GM10847 (cell line): ENCODE results near the gene AMH.

ENCODE experiments used
- POLR2A ChIP-seq: IDR thresholded peaks from 2 replicates; pipeline ENCODE4 v1.6.1; 2011; ENCODE audit not compliant: insufficient read length; ENCODE audit errors: extremely low read depth

The AMH gene

DNA sequence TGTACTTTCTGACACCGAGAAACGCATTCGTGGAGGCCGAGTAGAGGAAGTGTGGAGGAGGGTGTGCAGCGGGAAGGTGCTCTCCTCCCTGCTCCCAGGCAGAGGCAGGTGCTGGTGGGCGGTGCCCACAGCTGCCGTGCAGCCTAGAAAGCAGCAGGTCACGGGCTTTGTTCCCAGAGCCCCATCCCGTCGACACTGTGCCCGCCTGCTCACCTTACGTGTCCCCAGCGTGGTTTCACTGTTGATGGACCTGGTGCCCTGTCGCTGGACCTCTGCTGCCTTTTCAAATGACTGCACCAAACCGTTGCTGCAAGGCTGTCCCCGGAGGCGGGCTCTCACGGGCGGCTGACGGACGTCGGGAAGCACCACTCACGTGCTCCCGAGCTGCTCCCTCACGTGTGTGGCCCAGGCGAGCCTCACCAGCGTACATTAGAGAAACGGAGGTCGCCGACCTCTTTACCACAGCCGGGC, 33.8 kb upstream of the AMH start:
- no peak for TF ChIP-seq POLR2A

DNA sequence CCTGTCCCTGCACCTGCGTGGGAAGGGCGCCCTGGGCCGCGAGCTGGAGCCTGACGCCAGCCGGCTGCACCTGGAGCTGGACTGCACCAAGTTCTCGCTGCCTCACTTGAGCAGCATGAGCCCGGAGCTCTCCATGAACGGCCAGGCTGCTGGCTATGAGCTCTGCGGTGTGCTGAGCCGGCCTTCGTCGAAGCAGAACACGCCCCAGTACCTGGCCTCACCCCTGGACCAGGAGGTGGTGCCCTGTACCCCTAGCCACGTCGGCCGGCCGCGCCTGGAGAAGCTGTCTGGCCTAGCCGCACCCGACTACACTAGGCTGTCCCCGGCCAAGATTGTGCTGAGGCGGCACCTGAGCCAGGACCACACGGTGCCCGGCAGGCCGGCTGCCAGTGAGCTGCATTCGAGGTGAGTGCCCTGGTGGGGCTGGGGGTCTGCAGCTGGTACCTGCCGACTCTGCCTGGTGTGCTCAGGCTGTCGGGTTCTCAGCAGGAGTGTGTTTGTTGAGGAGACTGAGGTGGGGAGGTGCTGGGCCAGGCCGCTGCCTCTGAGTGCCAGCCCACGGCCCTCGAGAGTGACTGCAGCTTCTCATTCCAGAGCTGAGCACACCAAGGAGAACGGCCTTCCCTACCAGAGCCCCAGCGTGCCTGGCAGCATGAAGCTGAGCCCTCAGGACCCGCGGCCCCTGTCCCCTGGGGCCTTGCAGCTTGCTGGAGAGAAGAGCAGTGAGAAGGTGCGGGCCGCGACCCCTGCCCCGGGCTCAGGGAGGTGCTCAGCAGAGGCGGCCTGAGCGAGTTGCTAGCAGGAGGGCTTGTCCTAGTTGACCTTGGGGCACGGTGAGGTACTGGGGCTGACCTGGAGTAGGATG, 32.5 kb upstream of the AMH start:
- TF ChIP-seq POLR2A, result no peak

DNA sequence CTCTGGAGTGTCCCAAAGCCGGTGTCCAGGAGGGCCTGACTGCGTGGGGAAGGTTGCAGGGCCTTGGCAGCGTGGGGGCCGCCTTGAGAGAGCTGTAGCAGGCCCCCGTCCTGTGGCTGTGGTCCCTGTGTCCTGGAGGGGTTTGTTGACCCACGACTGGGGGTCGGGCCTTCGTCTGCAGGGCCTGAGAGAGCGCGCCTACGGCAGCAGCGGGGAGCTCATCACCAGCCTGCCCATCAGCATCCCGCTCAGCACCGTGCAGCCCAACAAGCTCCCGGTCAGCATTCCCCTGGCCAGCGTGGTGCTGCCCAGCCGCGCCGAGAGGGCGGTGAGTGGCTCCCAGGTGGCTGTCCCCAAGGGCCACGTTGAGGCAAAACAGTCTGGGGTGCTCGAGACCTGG, 31.5 kb upstream of the AMH start:
- TF ChIP-seq POLR2A, result no peak

DNA sequence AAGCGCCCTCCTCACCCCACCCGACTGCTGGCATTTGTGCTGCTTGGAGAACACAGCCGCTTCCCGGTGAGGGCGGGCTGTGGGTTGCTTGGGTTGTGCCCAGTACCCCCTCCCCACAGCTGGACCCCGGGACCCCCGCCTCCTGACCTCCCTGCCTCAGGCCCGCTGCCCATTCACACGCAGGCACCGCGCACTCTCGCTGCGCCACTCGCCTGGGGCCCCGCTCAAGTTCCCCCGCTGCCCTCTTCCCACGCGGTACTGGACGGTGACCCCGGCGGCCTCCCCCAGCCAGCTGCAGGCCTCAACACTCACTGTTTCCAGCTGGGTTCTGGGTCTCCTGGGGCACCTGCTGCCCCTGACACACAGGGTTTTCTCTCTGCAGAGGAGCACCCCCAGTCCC, 29.4 kb upstream of the AMH start:
- TF ChIP-seq POLR2A, result no peak

DNA sequence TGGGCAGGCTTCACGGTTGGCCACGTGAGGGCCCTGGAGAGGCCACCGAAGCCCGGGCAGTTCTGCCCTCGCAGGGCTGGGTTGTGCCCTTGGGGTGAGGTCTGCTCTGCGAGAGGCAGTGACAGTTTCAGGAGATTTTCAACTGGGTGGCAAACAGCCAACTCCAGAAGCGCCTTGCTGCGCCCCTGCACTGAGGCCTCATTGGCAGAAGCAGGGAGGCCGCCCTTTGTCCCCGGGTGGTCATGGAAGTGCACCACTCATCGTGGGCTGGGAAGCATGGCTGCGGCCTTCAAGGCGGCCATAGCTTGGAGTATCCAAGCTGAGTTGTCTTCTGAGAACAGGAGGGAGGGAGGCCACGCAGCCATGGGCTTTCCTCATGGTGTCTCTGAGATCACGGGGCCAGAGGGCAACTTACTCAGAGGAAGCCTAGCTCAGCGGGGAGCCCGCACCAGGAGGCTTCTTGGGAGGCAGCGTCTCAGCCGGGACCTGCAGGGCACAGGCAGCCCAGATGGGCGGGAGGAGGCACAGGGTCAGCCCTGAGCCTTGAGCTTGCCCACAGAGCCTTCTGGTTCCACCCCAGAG, 27.8 kb upstream of the AMH start:
- TF ChIP-seq POLR2A, result no peak

DNA sequence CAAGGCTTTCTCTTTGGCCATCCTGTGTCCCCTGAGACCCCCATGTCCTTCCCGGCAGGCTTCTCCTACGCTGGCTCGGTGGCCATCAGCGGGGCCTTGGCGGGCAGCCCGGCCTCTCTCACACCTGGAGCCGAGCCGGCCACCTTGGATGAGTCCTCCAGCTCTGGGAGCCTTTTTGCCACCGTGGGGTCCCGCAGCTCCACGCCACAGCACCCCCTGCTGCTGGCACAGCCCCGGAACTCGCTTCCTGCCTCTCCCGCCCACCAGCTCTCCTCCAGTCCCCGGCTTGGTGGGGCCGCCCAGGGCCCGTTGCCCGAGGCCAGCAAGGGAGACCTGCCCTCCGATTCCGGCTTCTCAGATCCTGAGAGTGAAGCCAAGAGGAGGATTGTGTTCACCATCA, 27.2 kb upstream of the AMH start:
- TF ChIP-seq POLR2A, result no peak

DNA sequence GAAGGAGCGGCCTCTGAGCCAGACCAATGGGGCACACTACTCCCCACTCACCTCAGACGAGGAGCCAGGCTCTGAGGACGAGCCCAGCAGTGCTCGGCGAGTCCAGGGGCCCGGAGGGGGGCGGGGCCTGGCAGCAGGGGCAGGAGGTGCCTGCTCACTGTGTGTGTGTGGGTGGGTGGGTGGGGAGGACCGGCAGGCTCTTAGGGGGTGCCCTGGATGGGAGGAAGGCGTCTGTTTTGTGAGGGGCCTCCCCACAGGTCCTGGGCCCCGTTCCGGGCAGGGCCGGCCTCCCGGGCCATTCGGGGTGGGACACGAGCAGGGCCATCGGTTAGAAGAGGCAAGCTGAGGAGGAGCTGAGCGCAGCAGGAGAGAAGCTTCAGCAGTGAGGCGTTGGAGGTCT, 25.7 kb upstream of the AMH start:
- no peak for TF ChIP-seq POLR2A

DNA sequence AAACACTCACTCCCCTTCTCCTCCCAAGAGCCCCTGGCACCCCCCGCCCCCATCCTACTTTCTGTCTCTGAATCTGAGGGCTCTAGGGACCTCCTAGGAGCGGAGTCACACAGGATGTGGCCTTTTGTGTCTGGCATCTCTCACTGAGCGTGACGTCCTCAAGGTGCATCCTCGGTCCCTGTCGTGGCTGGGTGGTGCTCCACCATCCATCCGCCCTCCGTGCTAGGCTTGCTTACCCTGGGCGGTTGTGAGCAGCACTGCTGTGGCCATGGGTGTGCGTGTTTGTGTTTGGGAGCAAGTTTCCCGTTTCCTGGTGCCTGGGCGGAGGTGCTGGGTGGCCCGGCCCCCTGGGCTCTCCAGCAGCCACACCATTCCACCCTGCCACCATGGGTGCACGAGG, 25.2 kb upstream of the AMH start:
- TF ChIP-seq POLR2A, result no peak

DNA sequence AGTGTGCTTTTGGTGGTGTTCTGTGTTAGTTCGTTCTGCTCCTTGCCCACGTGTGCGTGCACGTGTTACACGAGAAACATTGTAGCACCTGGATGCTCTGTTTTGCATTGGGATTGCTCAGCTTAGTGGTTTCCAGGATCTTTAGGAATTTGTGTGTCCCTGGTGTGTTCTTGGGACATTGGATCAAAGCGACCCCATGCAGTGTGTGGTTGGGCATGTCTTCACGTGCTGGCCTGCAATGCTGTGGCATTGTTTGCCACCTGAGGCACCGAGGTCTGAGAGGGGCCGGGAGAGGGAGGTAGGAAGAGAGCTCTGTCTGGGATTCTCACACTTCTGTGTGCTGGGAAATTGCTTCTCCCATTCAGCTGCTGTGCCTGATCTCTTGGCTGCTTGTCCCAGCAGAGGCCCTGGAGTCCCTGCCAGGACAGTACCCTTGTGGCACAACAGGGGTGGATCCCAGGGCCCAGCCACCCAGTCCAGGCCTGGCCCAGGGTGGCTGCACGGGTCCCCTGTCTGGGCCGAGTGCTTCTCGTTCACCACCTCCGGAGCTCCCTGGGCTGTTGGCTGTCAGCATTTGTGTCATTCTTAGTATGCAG, 24.3 kb upstream of the AMH start:
- TF ChIP-seq POLR2A, result no peak

DNA sequence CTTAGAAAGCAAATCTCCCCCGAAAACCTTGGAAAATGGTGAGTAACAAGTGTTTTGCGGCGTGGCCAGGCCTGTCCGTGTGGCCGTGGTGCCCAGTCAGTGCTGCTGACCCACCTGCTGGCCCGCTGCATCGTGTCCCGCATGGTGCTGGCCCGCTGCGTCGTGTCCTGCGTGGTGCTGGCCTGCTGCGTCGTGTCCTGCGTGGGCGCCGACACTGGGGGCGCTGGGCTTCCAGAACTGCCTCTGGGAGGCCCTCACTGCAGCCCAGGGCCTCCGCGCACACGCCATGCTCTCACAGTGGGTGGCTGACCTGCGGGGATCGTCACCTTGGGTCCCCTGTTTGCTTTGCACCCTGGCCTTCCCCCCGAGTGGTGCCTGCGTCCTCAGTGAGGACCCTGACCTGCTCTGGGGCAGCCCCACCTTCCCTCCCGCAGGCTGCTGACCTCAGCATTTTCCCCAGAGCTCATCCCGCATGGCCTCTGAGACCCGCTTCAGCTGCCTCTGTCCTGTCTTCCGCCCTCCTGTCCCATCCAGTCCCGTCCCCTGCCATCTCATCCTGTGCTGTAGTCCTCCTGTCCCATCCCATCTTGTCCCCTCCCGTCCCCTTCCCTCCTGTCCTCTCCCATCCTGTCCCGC, 23.6 kb upstream of the AMH start:
- TF ChIP-seq POLR2A, result no peak

DNA sequence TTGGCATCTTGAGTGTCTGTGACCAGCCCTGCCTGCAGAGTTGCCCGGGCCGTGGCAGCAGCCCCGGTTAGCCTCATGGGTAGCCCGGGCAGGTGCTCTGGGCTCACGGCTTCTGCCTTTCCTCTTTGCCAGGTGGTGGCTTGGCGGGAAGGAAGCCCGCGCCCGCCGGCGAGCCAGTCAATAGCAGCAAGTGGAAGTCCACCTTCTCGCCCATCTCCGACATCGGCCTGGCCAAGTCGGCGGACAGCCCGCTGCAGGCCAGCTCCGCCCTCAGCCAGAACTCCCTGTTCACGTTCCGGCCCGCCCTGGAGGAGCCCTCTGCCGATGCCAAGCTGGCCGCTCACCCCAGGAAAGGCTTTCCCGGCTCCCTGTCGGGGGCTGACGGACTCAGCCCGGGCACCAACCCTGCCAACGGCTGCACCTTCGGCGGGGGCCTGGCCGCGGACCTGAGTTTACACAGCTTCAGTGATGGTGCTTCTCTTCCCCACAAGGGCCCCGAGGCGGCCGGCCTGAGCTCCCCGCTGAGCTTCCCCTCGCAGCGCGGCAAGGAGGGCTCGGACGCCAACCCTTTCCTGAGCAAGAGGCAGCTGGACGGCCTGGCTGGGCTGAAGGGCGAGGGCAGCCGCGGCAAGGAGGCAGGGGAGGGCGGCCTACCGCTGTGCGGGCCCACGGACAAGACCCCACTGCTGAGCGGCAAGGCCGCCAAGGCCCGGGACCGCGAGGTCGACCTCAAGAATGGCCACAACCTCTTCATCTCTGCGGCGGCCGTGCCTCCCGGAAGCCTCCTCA, 22.9 kb upstream of the AMH start:
- TF ChIP-seq POLR2A, result no peak

DNA sequence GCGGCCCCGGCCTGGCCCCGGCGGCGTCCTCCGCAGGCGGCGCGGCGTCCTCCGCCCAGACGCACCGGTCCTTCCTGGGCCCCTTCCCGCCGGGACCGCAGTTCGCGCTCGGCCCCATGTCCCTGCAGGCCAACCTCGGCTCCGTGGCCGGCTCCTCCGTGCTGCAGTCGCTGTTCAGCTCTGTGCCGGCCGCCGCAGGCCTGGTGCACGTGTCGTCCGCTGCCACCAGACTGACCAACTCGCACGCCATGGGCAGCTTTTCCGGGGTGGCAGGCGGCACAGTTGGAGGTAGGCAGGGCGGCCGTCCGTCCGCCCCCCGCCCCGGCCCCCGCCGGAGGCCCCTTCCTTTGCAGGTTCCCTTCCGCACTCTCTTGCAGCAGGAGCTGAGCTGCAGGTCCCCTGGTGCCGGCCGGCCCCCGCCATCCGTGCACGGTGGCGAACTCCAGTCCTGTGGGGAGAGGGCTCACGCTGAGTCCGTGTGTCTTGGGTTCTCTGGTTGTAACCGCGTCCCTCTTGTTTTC, 22.2 kb upstream of the AMH start:
- TF ChIP-seq POLR2A, result no peak

DNA sequence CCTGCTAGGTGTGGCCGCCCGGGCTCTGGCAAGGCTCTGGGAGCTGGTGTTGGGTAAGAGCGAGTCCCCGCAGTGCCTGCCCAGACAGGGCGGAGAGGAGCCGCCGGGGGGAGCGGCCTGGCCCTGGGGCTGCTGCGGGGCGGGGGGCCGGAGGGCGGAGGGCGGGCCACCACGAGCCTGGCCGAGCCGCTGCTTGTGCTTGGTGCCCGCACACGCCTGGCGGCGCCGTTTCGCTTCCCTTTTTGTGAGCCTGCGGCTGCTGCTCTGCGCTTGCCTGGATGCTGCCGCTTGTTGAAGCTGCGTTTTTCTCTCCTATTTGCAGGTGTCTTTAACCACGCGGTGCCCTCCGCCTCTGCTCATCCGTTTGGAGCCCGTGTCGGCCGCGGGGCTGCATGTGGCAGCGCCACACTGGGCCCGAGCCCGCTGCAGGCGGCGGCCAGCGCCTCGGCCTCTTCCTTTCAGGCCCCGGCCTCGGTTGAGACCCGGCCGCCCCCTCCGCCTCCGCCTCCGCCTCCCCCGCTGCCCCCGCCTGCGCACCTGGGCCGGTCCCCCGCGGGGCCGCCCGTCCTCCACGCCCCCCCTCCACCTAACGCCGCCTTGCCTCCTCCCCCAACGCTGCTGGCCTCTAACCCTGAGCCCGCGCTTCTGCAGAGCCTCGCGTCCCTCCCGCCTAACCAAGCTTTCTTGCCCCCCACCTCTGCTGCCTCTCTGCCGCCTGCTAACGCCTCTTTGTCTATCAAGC, 21.5 kb upstream of the AMH start:
- no peak for TF ChIP-seq POLR2A
